ENCODE measurements around the gene RABEP1.

DNA sequence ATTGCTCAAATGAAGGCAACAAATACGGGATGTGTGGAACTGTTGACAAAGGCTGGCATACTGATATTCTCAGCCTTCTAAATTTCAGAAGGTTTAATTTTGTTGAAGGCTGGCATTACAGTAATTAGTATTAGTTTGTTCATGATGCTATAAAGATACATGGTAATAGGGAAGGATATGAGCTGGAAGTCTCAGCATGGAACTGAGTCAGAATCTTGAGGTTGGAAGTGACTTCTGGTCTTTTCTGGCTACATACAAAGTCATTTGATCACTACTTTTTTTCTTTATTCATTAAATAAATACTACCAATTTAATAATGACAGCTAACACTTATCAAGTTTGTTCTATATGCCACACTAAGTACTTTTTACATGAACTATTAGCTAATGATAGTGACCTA, 22.6 kb downstream of the RABEP1 start:
- TF ChIP-seq CTCF (conservative IDR thresholded peaks at IDR 0.05; ENCODE audit: low read depth, low read length) (no peak), EZH2 (IDR thresholded peaks at IDR 0.05; ENCODE audit: low read length, unreplicated experiment) (no peak)
